H1 (cell line): Measurements from ENCODE around the gene TNFSF12. TPM values are rescaled to one million over a fixed set of nuclear protein-coding genes. Genes with fewer than 3 reads are reported as not detected.

ENCODE experiments used
- CTCF ChIA-PET: fragments of 300-600 bp; sonication (Branson Sonifier 250); formaldehyde crosslinking; loops from one replicate; lab custom pipeline; 2021; ENCODE audit not compliant: partially characterized antibody; lab: Charles Lee
- POLR2A ChIA-PET: fragments of 300-600 bp; sonication (Branson Sonifier 250); formaldehyde crosslinking; loops from one replicate; lab custom pipeline; 2021; ENCODE audit warnings: inconsistent platforms; ENCODE audit not compliant: partially characterized antibody; lab: Charles Lee
- DNase-seq, 2 experiments: peaks; one replicate each; pipeline versions ENCODE4 v3.0.0 to v3.0.0-alpha.2; 2010 to 2022; ENCODE audit warnings: low spot score in 2 of 2, low read depth in 1 of 2, mixed read lengths in 1 of 2
- FAIRE-seq: peaks from 2 replicates; lab custom pipeline; 2011; peaks lifted over from hg19 to GRCh38; lab: Jason Lieb, UNC
- H2AFZ ChIP-seq: 2 replicates; pipeline ENCODE4 v1.8.1; 2012; ENCODE audit warnings: low read length, inconsistent platforms
- H2AK5ac ChIP-seq: 2 replicates; pipeline ENCODE4 v1.6.1; 2013; ENCODE audit warnings: low read depth, low read length
- H2BK120ac ChIP-seq: replicated peaks from 2 replicates; pipeline ENCODE3; 2013; ENCODE audit warnings: low read depth, low read length, inconsistent platforms
- H2BK12ac ChIP-seq: 2 replicates; pipeline ENCODE4 v1.6.1; 2013; ENCODE audit warnings: low read depth, low read length
- H2BK15ac ChIP-seq: 2 replicates; pipeline ENCODE4 v1.6.1; 2013; ENCODE audit warnings: low read length
- H2BK20ac ChIP-seq: 2 replicates; pipeline ENCODE4 v1.6.1; 2013; ENCODE audit warnings: low read length
- H2BK5ac ChIP-seq: 2 replicates; pipeline ENCODE4 v1.6.1; 2013; ENCODE audit warnings: low read depth, low read length
- H3K14ac ChIP-seq: 2 replicates; pipeline ENCODE4 v1.6.1; 2013; ENCODE audit warnings: inconsistent platforms; ENCODE audit not compliant: insufficient read length
- H3K18ac ChIP-seq: 2 replicates; pipeline ENCODE4 v1.6.1; 2013; ENCODE audit warnings: low read length; ENCODE audit errors: extremely low read depth
- H3K23ac ChIP-seq: 2 replicates; pipeline ENCODE4 v1.6.1; 2013; ENCODE audit warnings: inconsistent platforms; ENCODE audit not compliant: insufficient read length
- H3K23me2 ChIP-seq: 2 replicates; pipeline ENCODE4 v1.6.1; 2013; ENCODE audit warnings: low read depth, low read length
- H3K27ac ChIP-seq: 2 replicates; pipeline ENCODE4 v1.6.1; 2011; ENCODE audit warnings: low read depth, low read length, inconsistent platforms
- H3K27me3 ChIP-seq, 4 experiments: replicated peaks in 1 of 4; 1 replicate in 1 of 4; 2 replicates in 3 of 4; pipeline versions ENCODE4 v1.6.1 to v1.8.1; 2011 to 2013; ENCODE audit warnings: low read length in 3 of 4, mild to moderate bottlenecking in 3 of 4, inconsistent platforms in 2 of 4, mixed read lengths in 2 of 4, moderate library complexity in 1 of 4; ENCODE audit not compliant: control insufficient read depth in 3 of 4, insufficient read depth in 3 of 4; ENCODE audit errors: extremely low read depth in 1 of 4
- H3K36me3 ChIP-seq, 4 experiments: 2 replicates each; pipeline versions ENCODE4 v1.6.1 to v1.8.1; 2011 to 2013; ENCODE audit warnings: mild to moderate bottlenecking in 4 of 4, low read length in 3 of 4, moderate library complexity in 2 of 4, control low read depth in 1 of 4, inconsistent platforms in 1 of 4; ENCODE audit not compliant: insufficient read depth in 4 of 4, control insufficient read depth in 2 of 4
- H3K4ac ChIP-seq: replicated peaks from 2 replicates; pipeline ENCODE3; 2013; ENCODE audit warnings: low read length, low read depth, mixed read lengths, inconsistent platforms; ENCODE audit not compliant: insufficient read length
- H3K4me1 ChIP-seq, 4 experiments: replicated peaks in 1 of 4; 1 replicate in 1 of 4; 2 replicates in 3 of 4; pipeline versions ENCODE4 v1.6.1 to v1.8.1; 2011 to 2013; ENCODE audit warnings: low read length in 3 of 4, inconsistent platforms in 2 of 4, mixed read lengths in 1 of 4; ENCODE audit not compliant: insufficient read depth in 4 of 4, control insufficient read depth in 3 of 4
- H3K4me2 ChIP-seq, 2 experiments: 2 replicates each; pipeline versions ENCODE4 v1.6.1 to v1.8.1; 2011 to 2013; ENCODE audit warnings: low read depth in 2 of 2, low read length in 2 of 2, control low read depth in 1 of 2, inconsistent platforms in 1 of 2, mild to moderate bottlenecking in 1 of 2; ENCODE audit not compliant: insufficient read depth in 1 of 2
- H3K4me3 ChIP-seq, 4 experiments: fragments of 200-600, 300-600 bp in 1 of 4; sonication (generic), shearing (Covaris generic), sonication (Bioruptor Twin) in 1 of 4; 2 replicates each; pipeline versions ENCODE4 v1.5.1 to v1.8.1; 2011 to 2016; ENCODE audit warnings: low read length in 4 of 4, low read depth in 3 of 4, control low read depth in 2 of 4, inconsistent platforms in 2 of 4, mild to moderate bottlenecking in 2 of 4, mixed read lengths in 1 of 4, moderate library complexity in 1 of 4; ENCODE audit not compliant: insufficient read depth in 2 of 4; ENCODE audit errors: extremely low read depth in 1 of 4
- H3K56ac ChIP-seq: replicated peaks from 2 replicates; pipeline ENCODE3; 2013; ENCODE audit warnings: low read depth, mild to moderate bottlenecking, mixed read lengths, low read length, inconsistent platforms; ENCODE audit not compliant: insufficient read length
- H3K79me1 ChIP-seq: 2 replicates; pipeline ENCODE4 v1.6.1; 2013; ENCODE audit warnings: low read depth, low read length, control low read depth
- H3K79me2 ChIP-seq, 2 experiments: 2 replicates each; pipeline versions ENCODE4 v1.6.1 to v1.8.1; 2012 to 2013; ENCODE audit warnings: low read length in 2 of 2, mild to moderate bottlenecking in 2 of 2, inconsistent platforms in 1 of 2; ENCODE audit not compliant: insufficient read depth in 2 of 2, control insufficient read depth in 1 of 2
- H3K9ac ChIP-seq, 4 experiments: replicated peaks in 1 of 4; 1 replicate in 1 of 4; 2 replicates in 3 of 4; pipeline versions ENCODE4 v1.6.1 to v1.8.1; 2011 to 2013; ENCODE audit warnings: low read depth in 3 of 4, low read length in 3 of 4, control low read depth in 2 of 4, mild to moderate bottlenecking in 2 of 4, moderate library complexity in 2 of 4, inconsistent platforms in 1 of 4; ENCODE audit errors: extremely low read depth in 1 of 4
- H3K9me3 ChIP-seq, 2 experiments: 2 replicates each; pipeline versions ENCODE4 v1.6.1 to v1.8.1; 2012 to 2013; ENCODE audit warnings: mild to moderate bottlenecking in 2 of 2, moderate library complexity in 2 of 2, control low read depth in 1 of 2, inconsistent platforms in 1 of 2, low read depth in 1 of 2, low read length in 1 of 2, mixed read lengths in 1 of 2; ENCODE audit not compliant: insufficient read depth in 2 of 2
- H4K20me1 ChIP-seq, 2 experiments: replicated peaks in 1 of 2; 2 replicates each; pipeline versions ENCODE3 to v1.8.1; 2011 to 2013; ENCODE audit warnings: inconsistent platforms in 2 of 2, low read length in 2 of 2, mild to moderate bottlenecking in 1 of 2; ENCODE audit not compliant: insufficient read depth in 2 of 2, control insufficient read depth in 1 of 2
- H4K5ac ChIP-seq: 2 replicates; pipeline ENCODE4 v1.6.1; 2013; ENCODE audit warnings: low read length, low read depth, mixed read lengths, inconsistent platforms; ENCODE audit not compliant: insufficient read length
- H4K8ac ChIP-seq: 2 replicates; pipeline ENCODE4 v1.8.0; 2013; ENCODE audit warnings: mild to moderate bottlenecking, moderate library complexity, low read length, inconsistent platforms; ENCODE audit not compliant: insufficient read depth; ENCODE audit errors: extremely low read depth
- H4K91ac ChIP-seq: replicated peaks from 2 replicates; pipeline ENCODE3; 2013; ENCODE audit warnings: low read length, mixed read lengths, inconsistent platforms; ENCODE audit not compliant: insufficient read length
- POLR2A ChIP-seq, 2 experiments: IDR thresholded peaks; 1 replicate in 1 of 2; 2 replicates in 1 of 2; pipeline ENCODE4 v1.6.1; 2011; ENCODE audit warnings: low read depth in 2 of 2, low read length in 2 of 2, mild to moderate bottlenecking in 2 of 2; ENCODE audit errors: control extremely low read depth in 1 of 2
- RBBP5 ChIP-seq: IDR thresholded peaks from 2 replicates; pipeline ENCODE4 v1.7.1; 2012; ENCODE audit warnings: low read depth, mild to moderate bottlenecking, inconsistent platforms, low read length, moderate library complexity, borderline replicate concordance
- WGBS, 2 experiments: shearing (Covaris generic) in 1 of 2; methylation state at CpG; one replicate each; pipeline versions ENCODE4 v1.1.6 to v1.1.7; 2013 to 2015; ENCODE audit warnings: low lambda C conversion rate in 2 of 2, mixed read lengths in 2 of 2, inconsistent platforms in 1 of 2, low coverage in 1 of 2, missing lambda C conversion rate in 1 of 2; ENCODE audit not compliant: insufficient replicate concordance in 2 of 2, insufficient coverage in 1 of 2, insufficient read length in 1 of 2; ENCODE audit errors: extremely low coverage in 1 of 2, missing lambda C conversion rate in 1 of 2; 5-methylcytosine and 5-hydroxymethylcytosine counted together
- polyA plus RNA-seq, 7 experiments: library from polyadenylated mRNA; depleted of rRNA in 3 of 7; stranded (reverse) in 5 of 7; unstranded in 2 of 7; fragments of >200 nt in 5 of 7; fragments of 200-250 nt in 2 of 7; gene quantifications; 1 replicate in 5 of 7; 2 replicates in 1 of 7; 4 replicates in 1 of 7; pipeline versions ENCODE4 v1.2.1 to v1.2.3, GENCODE V29; 2011 to 2013; ENCODE audit warnings: missing spikeins in 2 of 7, mixed read lengths in 2 of 7
- total RNA-seq: library from RNA; stranded (reverse); fragmentation: NEBNext Ultra II Directional; extraction: Animal tissue kit (Norgen Biotek cat#: 25700); gene quantifications from 2 replicates; pipeline ENCODE4 v1.2.1, GENCODE V29; 2021

The TNFSF12 gene
- total and polyA plus RNA-seq, 2 of the 8 experiments (the other 6 are each of a cell fraction or from before 2014, with no cell fraction given), result 7.2 to 9.6 TPM

DNA sequence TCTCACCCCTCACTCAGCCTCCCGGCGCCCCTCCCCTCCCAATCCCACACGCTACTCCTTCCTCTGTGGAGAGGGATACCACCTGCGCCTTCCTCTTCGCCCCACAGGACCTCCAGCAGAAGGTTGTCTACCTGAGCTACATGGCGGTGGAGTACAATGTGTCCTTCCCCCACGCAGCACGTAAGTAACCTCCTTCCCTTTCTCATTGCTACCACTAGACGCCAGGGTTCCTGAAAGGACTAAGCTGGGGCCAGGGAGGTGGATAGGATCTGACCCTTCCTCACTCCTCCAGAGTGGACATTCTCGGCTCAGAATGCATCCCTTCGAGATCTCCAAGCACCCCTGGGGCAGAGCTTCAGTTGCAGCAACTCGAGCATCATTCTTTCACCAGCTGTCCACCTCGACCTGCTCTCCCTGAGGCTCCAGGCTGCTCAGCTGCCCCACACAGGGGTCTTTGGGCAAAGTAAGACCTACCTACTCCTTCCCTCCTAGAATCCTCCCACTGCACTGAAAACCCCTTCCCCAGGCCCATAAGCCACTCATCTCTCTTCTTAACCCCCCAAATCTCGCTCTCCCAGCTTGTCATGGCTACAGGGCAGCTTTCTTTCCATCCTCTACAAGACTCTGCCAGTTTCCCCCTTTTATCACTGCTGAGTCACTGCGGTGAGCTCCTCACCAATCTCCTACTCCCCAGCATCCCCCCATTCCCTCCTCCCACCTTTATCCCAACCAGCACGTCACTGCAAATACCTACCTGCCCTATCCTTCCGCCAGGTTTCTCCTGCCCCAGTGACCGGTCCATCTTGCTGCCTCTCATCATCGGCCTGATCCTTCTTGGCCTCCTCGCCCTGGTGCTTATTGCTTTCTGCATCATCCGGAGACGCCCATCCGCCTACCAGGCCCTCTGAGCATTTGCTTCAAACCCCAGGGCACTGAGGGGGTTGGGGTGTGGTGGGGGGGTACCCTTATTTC lies 32.0 kb downstream of the TNFSF12 start:
- 91% methylated on average over 23 of the region's 23 CpGs; no CpG with 5 or more reads in 1 of the 2 experiments for WGBS, 2 experiments
- TF ChIP-seq POLR2A (IDR thresholded peaks at IDR 0.05; ENCODE audit: control extremely low read depth in 1 of 2, low read depth in 2 of 2, low read length in 2 of 2) (0 out of 3 replicates have a peak, but pooled peaks of 1 of the 2 experiments have one; percentile 10), RBBP5 (no peak)
- Histone ChIP-seq H3K27me3 (no peaks in the 10 kb centered on the region), H3K23me2 (peaks cover 11% of the 10 kb centered on the region; the same call in 1 of the 2 replicates), H3K18ac (no peak overlapping the region), H2BK120ac (no peak overlapping the region), H3K9ac (no peak overlapping the region), H2BK5ac (0 out of 2 replicates have a peak overlapping the region, but pooled peaks have one; percentile 44), H3K23ac (no peak overlapping the region), H3K4me1 (peaks cover 0 to 16% (median 5%) of the 10 kb centered on the region in 4 experiments; a peak in 5 of 7 replicates), H3K36me3 (peaks cover 22 to 32% (median 27%) of the 10 kb centered on the region in 4 experiments), H3K4me3 (no peak overlapping the region), H2BK20ac (no peak overlapping the region), H3K79me1 (peaks cover 4% of the 10 kb centered on the region; the same call in 1 of the 2 replicates), H2BK12ac (peak overlapping the region; percentile 17; the same call in 1 of the 2 replicates), H3K79me2 (peaks cover 0 to 6% of the 10 kb centered on the region in 2 experiments; a peak in 1 of 4 replicates), H2BK15ac (no peak overlapping the region), H3K4ac (no peak overlapping the region), H3K56ac (no peak overlapping the region), H4K8ac (no peak overlapping the region; the same call in 1 of the 2 replicates), H4K5ac (no peak overlapping the region), H3K9me3 (no peaks in the 10 kb centered on the region), H3K14ac (no peak overlapping the region), H4K20me1 (peaks cover 10 to 11% of the 10 kb centered on the region in 2 experiments), H4K91ac (peak overlapping the region; percentile 20), H2AFZ (no peak overlapping the region), H3K27ac (no peak overlapping the region), H3K4me2 (no peak overlapping the region), H2AK5ac (peak overlapping the region; percentile 88; the same call in 1 of the 2 replicates)
- ChIA-PET CTCF (interaction anchor here (1.2 to 3.0 kb wide), 5 partner anchors 9 to 107 kb away, joined by 6 to 17 read pairs (median 11); partner anchors contain the start of genes SOX15, TP53 and WRAP53), POLR2A (interaction anchor here (0.6 to 37.5 kb wide), 16 partner anchors 1 to 252 kb away, joined by 3 to 1144 read pairs (median 4); partner anchors contain the start of genes ATP1B2, CD68, FXR2 and MPDU1)
- FAIRE-seq (no peak), DNase-seq (peak in 1 of 2 experiments; percentile 48)
